ENCODE results near the gene AHDC1. TPM values are rescaled to one million over a fixed set of nuclear protein-coding genes. Genes with fewer than 3 reads are reported as not detected.
"Not testable (repeated sequence)": the region's sequence is repeated elsewhere in the genome, so short reads cannot be mapped to it uniquely, and the experiment has no call there.

AHDC1 gene
- total RNA-seq, 2 donors from 2014 or later: 23.5 to 35.0 TPM

DNA sequence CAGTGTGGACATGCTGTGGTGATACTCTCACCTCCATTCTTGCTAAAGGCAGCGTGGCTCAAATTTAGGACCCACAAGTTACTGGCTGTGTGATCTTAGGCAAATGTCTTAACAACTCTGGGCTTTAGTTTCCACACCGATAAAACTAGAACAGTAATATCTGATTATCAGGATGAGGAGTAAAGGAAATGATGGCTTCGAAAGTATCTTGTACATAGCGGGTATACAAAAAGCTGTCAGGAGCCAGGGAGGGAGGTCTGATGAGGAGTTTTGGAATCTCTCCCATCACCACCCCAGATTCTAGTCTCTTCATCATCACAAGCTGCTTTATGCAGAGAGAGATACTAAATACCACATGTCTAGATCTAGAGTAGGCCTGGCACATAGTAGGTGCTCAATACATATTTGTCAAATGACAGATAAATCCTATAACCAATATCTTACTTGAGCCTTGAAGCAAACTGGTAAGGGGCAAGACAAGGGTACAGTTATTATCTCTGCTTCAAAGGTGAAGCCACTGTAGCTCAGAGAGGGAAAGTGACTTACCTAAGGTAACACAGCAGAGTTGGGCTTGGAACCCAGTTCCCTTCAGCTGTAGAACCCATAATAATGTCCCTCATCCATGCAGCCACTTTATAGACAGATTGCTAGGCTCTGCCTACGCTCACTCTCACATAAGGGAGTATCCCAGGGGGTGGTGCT, 40.6 kb upstream of the AHDC1 start:
- Histone ChIP-seq H3K9me3 (no peaks in the 10 kb centered on the region), H3K27ac (no peak overlapping the region), H3K27me3 (no peaks in the 10 kb centered on the region), H3K4me3 (no peak overlapping the region), H3K36me3 (no peaks in the 10 kb centered on the region), H3K4me1 (peaks cover 0 to 34% of the 10 kb centered on the region in 2 donors)
- TF ChIP-seq, protein P1, sequence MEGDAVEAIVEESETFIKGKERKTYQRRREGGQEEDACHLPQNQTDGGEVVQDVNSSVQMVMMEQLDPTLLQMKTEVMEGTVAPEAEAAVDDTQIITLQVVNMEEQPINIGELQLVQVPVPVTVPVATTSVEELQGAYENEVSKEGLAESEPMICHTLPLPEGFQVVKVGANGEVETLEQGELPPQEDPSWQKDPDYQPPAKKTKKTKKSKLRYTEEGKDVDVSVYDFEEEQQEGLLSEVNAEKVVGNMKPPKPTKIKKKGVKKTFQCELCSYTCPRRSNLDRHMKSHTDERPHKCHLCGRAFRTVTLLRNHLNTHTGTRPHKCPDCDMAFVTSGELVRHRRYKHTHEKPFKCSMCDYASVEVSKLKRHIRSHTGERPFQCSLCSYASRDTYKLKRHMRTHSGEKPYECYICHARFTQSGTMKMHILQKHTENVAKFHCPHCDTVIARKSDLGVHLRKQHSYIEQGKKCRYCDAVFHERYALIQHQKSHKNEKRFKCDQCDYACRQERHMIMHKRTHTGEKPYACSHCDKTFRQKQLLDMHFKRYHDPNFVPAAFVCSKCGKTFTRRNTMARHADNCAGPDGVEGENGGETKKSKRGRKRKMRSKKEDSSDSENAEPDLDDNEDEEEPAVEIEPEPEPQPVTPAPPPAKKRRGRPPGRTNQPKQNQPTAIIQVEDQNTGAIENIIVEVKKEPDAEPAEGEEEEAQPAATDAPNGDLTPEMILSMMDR (IDR thresholded peaks at IDR 0.05): no peak
- DNase-seq (ENCODE audit: low spot score): no peak

DNA sequence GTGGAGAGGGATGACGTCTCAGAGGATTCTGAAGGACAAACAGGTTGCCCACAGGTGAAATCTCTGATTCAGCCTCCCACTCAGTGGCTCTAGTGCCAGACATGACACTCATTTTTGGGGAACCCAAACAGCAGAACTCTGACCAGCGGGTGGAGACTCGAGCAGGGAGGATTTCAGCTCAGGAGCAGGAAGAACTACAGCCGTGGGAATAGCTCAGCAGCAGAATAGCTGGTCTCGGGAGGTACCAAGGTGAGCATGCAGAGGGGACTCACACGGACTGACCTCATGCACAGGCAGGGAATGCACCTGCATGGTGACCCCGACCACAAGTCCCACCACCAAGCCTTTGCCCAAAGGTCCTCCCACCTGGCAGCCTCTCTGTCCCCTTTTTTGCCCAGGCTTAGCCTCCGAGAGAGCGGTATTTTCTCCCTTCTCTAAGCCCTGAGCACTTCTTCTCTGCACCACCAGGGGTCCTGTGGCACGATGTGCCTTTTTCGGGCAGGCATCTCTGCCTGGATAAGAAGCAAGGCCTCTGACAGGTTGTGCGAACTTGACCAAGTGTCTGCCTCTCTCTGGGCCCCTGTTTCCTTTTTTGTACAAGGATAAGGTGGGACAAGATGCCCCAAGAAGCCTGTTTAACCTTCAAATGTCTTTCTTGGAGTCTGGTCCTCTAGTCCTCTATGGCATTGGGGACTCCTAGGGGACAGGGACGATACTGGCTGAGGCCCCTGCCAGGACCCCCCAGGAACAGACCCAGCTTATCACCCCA, 39.8 kb upstream of the AHDC1 start:
- no peaks in the 10 kb centered on the region for H3K27me3 ChIP-seq
- peaks cover 0 to 26% of the 10 kb centered on the region in 2 donors for H3K4me1 ChIP-seq
- no peaks in the 10 kb centered on the region for H3K36me3 ChIP-seq
- no peak overlapping the region for H3K27ac ChIP-seq
- H3K4me3 ChIP-seq: no peak overlapping the region
- no peaks in the 10 kb centered on the region for H3K9me3 ChIP-seq
- TF ChIP-seq, protein P1 (IDR thresholded peaks at IDR 0.05): peak; percentile 77 to 83
- peak; percentile 77 for DNase-seq (ENCODE audit: low spot score)

DNA sequence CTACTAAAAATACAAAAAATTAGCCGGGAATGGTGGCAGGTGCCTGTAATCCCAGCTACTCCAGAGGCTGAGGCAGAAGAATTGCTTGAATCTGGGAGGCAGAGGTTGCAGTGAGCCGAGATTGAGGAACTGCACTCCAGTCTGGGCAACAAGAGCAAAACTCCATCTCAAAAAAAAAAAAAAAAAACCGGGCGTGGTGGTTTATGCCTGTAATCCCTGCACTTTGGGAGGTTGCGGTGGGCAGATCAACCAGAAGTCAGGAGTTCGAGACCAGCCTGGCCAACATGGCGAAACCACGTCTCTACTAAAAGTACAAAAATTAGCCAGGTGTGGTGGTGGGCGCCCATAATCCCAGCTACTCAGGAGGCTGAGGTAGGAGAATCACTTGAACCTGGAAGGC, 36.6 kb upstream of the AHDC1 start:
- H3K36me3 ChIP-seq; H3K9me3 ChIP-seq; DNase-seq (ENCODE audit: low spot score); H3K27me3 ChIP-seq; H3K4me3 ChIP-seq; H3K27ac ChIP-seq: not testable (repeated sequence)
- peaks cover 0 to 10% of the 10 kb centered on the region in 2 donors for H3K4me1 ChIP-seq

DNA sequence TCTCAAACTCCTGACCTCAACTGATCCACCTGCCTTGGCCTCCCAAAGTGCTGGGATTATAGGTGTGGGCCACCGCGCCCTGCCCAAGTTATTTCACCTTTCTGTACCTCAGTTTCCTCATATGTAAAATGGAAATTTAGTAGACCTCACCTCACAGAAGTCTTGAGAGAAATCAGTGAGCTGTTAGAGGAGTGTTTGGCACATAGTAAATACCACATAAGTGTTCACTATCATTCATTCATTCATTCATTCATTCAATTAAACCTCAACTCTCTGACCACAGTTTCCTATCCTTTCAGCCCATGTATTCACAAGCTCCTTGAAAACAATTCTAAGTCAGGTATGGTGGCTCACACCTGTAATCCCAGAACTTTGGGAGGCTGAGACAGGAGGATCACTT, 34.9 kb upstream of the AHDC1 start:
- no peak for DNase-seq (ENCODE audit: low spot score)
- Histone ChIP-seq H3K4me1 (peaks cover 0 to 19% of the 10 kb centered on the region in 2 donors), H3K9me3 (no peaks in the 10 kb centered on the region), H3K27me3 (no peaks in the 10 kb centered on the region), H3K27ac (no peak overlapping the region), H3K36me3 (no peaks in the 10 kb centered on the region), H3K4me3 (no peak overlapping the region)
- TF ChIP-seq, protein P1 (IDR thresholded peaks at IDR 0.05): no peak

DNA sequence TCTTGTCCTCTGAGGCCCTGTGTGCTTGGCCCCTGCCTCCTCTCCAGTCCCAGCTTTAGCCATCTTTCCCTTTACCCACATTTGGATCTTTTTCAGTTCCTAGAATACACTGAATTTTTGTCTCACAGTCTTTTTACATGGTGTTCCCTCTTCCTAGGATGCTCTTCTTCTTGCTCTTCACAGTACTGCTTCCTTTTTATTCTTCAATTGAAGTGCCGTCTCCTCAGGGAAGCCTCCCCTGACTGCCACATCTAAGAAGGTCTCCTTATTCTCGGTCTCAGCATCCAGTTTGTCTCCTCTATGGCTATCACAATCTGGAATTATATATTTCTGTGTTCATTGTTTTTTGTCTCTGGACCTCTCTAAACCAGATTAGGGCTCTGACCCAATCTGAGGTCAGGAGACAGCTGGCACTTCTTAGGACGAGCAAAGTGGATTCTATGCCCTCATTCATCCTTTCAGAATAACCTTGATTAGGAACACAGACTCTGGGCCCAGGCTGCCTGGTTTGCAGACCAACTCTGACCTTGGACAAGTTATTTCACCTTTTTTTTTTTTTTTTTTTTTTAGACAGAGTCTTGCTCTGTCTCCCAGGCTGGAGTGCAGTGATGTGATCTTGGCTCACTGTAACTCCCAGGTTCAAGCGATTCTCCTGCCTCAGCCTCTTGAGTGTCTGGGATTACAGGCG, 34.2 kb upstream of the AHDC1 start:
- H3K4me1 ChIP-seq: peaks cover 0 to 22% of the 10 kb centered on the region in 2 donors
- no peak overlapping the region for H3K27ac ChIP-seq
- no peak overlapping the region for H3K4me3 ChIP-seq
- H3K27me3 ChIP-seq: no peaks in the 10 kb centered on the region
- TF ChIP-seq, protein P1 (IDR thresholded peaks at IDR 0.05): no peak
- DNase-seq (ENCODE audit: low spot score): no peak
- no peaks in the 10 kb centered on the region for H3K9me3 ChIP-seq
- H3K36me3 ChIP-seq: no peaks in the 10 kb centered on the region

Measured in right atrium auricular region (tissue), 2 donors.